Thoracic aorta (tissue), 2 donors: ENCODE results near the gene LCN9. TPM values are rescaled to one million over a fixed set of nuclear protein-coding genes. Genes with fewer than 3 reads are reported as not detected.

Experiments used
- ATAC-seq: fragments of 150-250 bp; one replicate; pipeline ENCODE4 v1.8.0; 2017; ENCODE audit warnings: low read depth; ENCODE audit not compliant: insufficient number of reproducible peaks, low FRiP score
- DNase-seq: peaks from one replicate; pipeline ENCODE4 v3.0.0-alpha.2; 2020; ENCODE audit warnings: low spot score
- H3K27ac ChIP-seq, 2 donors: fragments of 200-600 bp; sonication (generic); 1 replicate in 1 of 2; 2 replicates in 1 of 2; pipeline ENCODE4 v1.5.1; 2016; ENCODE audit warnings: mild to moderate bottlenecking in 2 of 2, moderate library complexity in 2 of 2
- H3K27me3 ChIP-seq: fragments of 200-600 bp; sonication (generic); replicated peaks from 2 replicates; pipeline ENCODE4 v1.6.0; 2016; ENCODE audit warnings: mild to moderate bottlenecking; ENCODE audit not compliant: insufficient read depth
- H3K36me3 ChIP-seq: fragments of 200-600 bp; sonication (generic); one replicate; pipeline ENCODE4 v1.5.1; 2016
- H3K4me1 ChIP-seq, 2 donors: fragments of 200-600 bp; sonication (generic); 1 replicate in 1 of 2; 2 replicates in 1 of 2; pipeline versions ENCODE4 v1.5.1 to v1.6.0; 2016; ENCODE audit warnings: low read depth in 2 of 2, mild to moderate bottlenecking in 1 of 2; ENCODE audit not compliant: control insufficient read depth in 1 of 2
- H3K4me3 ChIP-seq: fragments of 200-600 bp; sonication (generic); 2 replicates; pipeline ENCODE4 v1.5.1; 2016; ENCODE audit warnings: mild to moderate bottlenecking
- H3K9me3 ChIP-seq: fragments of 200-600 bp; sonication (generic); 2 replicates; pipeline ENCODE4 v1.5.1; 2016
- total RNA-seq, 2 donors: library from RNA; depleted of rRNA; stranded (reverse); fragments of >200 nt; gene quantifications; one replicate each; pipeline versions ENCODE4 v1.1.0 to v1.2.3, GENCODE V29; 2016
- TF ChIP-seq, protein P1 (sequence below): fragments of 200-600 bp; sonication (generic); IDR thresholded peaks from one replicate; pipeline ENCODE4 v1.5.1; 2019; ENCODE audit warnings: antibody characterized with exemption

LCN9 gene
- total RNA-seq, 2 donors from 2014 or later, result not detected

DNA sequence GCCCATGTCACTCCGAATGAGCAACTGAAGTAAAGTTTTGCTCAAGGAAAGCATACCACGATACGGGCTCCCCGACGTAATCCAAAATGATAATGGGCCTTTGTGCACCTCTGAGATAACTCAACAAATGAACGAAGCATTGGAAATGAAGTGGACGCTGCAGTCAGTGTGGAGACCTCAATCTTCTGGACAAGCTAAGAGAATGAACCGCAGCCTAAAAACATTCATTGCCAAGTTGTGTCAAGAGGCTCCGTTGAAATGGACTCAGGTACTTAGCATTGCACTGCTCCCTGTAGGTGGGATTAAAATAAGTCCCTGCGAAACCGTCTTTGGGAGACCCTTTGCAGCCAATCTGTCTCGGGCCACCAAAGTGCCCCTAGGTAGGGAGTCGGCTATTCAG lies 3.9 kb upstream of the LCN9 start:
- DNase-seq (no peak), ATAC-seq (no peak)
- Histone ChIP-seq H3K27ac (no peak overlapping the region), H3K27me3 (no peaks in the 10 kb centered on the region), H3K9me3 (no peaks in the 10 kb centered on the region), H3K4me3 (no peak overlapping the region), H3K4me1 (no peaks in the 10 kb centered on the region), H3K36me3 (no peaks in the 10 kb centered on the region)
- TF ChIP-seq, protein P1, sequence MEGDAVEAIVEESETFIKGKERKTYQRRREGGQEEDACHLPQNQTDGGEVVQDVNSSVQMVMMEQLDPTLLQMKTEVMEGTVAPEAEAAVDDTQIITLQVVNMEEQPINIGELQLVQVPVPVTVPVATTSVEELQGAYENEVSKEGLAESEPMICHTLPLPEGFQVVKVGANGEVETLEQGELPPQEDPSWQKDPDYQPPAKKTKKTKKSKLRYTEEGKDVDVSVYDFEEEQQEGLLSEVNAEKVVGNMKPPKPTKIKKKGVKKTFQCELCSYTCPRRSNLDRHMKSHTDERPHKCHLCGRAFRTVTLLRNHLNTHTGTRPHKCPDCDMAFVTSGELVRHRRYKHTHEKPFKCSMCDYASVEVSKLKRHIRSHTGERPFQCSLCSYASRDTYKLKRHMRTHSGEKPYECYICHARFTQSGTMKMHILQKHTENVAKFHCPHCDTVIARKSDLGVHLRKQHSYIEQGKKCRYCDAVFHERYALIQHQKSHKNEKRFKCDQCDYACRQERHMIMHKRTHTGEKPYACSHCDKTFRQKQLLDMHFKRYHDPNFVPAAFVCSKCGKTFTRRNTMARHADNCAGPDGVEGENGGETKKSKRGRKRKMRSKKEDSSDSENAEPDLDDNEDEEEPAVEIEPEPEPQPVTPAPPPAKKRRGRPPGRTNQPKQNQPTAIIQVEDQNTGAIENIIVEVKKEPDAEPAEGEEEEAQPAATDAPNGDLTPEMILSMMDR, result no peak

DNA sequence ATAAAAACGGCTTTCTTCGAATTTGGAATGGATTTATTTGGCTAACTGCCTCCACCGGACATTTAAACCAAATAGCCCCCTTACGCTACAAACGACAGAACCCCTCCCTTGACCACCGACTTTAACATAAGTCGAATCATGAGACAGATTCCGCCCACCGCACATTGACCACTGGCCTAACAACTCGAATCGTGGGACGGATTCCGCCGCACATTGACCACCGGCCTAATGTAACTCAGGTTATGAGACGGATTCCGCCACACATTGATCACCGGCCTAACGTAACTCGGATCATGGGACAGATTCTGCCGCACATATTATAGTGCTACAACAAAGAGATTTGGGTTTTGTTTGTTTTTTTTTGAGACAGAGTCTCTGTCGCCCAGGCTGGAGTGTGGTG lies 2.7 kb upstream of the LCN9 start:
- H3K4me1 ChIP-seq, result no peaks in the 10 kb centered on the region
- TF ChIP-seq, protein P1, result no peak
- no peak overlapping the region for H3K4me3 ChIP-seq
- H3K27ac ChIP-seq, result no peak overlapping the region
- H3K27me3 ChIP-seq, result no peaks in the 10 kb centered on the region
- no peaks in the 10 kb centered on the region for H3K9me3 ChIP-seq
- ATAC-seq (no peak), DNase-seq (no peak)
- H3K36me3 ChIP-seq, result no peaks in the 10 kb centered on the region

DNA sequence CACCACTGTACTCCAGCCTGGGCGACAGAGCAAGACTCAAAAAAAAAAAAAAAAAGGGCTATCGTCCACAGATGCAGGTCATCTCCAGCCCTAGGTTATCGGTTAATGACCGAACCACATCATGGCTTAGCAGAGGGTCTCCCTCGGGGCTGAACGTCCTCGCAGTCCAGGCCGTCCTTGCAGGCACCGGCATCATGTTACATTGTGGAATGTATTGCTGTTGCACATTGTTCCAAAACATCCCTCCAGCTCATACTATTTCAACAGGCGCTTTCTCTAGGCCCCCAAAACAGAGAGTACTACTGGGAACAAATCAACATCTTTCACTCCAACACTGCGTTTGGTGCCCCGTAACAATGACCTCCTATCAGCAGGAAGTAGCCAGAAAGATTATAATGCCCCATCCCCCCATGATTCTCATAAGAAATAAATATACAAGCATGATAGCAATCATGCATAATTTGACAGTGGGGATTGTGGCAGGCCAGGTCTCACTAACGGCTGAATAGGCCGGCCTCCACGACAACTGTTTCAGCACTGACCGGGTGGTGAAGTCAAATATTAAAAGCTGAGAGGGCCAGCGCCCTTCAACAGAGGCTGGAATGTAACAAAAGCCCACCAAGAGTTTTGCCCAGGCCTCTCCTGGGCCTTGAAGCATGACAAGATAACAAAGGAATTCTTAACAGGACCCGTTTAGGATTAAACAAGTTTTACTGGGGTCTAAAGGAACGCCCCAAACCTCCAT lies 1.1 kb upstream of the LCN9 start:
- Histone ChIP-seq H3K36me3 (no peaks in the 10 kb centered on the region), H3K27me3 (no peaks in the 10 kb centered on the region), H3K4me1 (no peaks in the 10 kb centered on the region), H3K4me3 (no peak overlapping the region), H3K9me3 (no peaks in the 10 kb centered on the region), H3K27ac (no peak overlapping the region)
- no peak for DNase-seq
- TF ChIP-seq, protein P1, result no peak
- no peak for ATAC-seq

DNA sequence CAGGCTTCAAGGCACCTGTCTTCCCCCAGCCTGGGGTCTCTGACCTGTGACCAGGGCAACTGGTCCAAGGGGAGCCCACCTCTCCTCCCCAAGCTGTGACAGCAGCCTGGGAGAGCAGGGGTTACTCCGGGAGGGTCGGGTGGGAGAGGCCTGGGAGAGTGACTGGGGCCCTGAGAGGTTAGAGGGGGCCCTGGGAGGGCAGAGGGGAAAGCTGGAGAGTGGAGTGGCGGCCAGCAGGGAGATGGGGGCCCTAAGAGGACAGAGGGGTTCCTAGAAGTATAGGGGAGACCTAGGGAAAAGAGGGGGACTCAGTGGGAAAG lies 302 bp downstream of the LCN9 start:
- no peaks in the 10 kb centered on the region for H3K27me3 ChIP-seq
- TF ChIP-seq, protein P1, result no peak

DNA sequence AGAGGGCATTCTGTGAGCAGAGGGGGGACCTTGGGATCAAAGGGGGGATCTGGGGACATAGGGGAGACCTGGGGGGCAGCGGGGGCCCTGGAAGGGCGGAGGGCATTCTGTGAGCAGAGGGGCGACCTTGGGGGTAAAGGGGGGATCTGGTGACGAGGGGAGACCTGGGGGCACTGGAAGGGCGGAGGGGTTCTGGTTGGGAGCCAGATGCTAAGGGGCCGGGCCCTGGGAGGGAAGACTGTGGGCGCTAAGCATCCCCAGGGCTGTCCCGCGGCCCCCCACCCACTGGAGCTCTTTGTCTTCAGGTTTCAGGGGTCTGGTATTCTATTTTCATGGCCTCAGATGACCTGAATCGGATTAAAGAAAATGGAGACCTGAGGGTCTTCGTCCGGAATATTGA lies 748 bp downstream of the LCN9 start:
- Histone ChIP-seq H3K4me3 (no peak overlapping the region), H3K27me3 (no peaks in the 10 kb centered on the region), H3K27ac (no peak overlapping the region), H3K36me3 (no peaks in the 10 kb centered on the region), H3K9me3 (no peaks in the 10 kb centered on the region), H3K4me1 (no peaks in the 10 kb centered on the region)
- TF ChIP-seq, protein P1, result no peak
- no peak for ATAC-seq
- DNase-seq, result no peak

More for the DNA sequence above, 302 bp downstream of the LCN9 start:
- ATAC-seq, result no peak
- Histone ChIP-seq H3K9me3 (no peaks in the 10 kb centered on the region), H3K4me1 (no peaks in the 10 kb centered on the region), H3K27ac (no peak overlapping the region), H3K4me3 (no peak overlapping the region), H3K36me3 (no peaks in the 10 kb centered on the region)
- no peak for DNase-seq
